Transverse colon (tissue), 4 donors: ENCODE measurements around the gene PLPP7. TPM values are rescaled to one million over a fixed set of nuclear protein-coding genes. Genes with fewer than 3 reads are reported as not detected.
"Not testable (repeated sequence)": the region's sequence is repeated elsewhere in the genome, so short reads cannot be mapped to it uniquely, and the experiment has no call there.

ENCODE experiments used
- DNase-seq: peaks from one replicate; pipeline ENCODE4 v3.0.0-alpha.2; 2019
- H3K27ac ChIP-seq, 4 donors: fragments of 200-600 bp; sonication (generic); 2 replicates each; pipeline ENCODE4 v1.5.1; 2016 to 2018; ENCODE audit warnings: inconsistent platforms in 4 of 4
- H3K27me3 ChIP-seq: fragments of 200-600 bp; sonication (generic); 2 replicates; pipeline ENCODE4 v1.5.1; 2017; ENCODE audit warnings: inconsistent platforms
- H3K36me3 ChIP-seq, 4 donors: fragments of 200-600 bp; sonication (generic); 2 replicates each; pipeline ENCODE4 v1.5.1; 2017 to 2019; ENCODE audit warnings: inconsistent platforms in 4 of 4
- H3K4me1 ChIP-seq, 4 donors: fragments of 200-600 bp; sonication (generic); 2 replicates each; pipeline ENCODE4 v1.5.1; 2017 to 2020; ENCODE audit warnings: inconsistent platforms in 4 of 4
- H3K4me3 ChIP-seq, 4 donors: fragments of 200-600 bp; sonication (generic); 1 replicate in 1 of 4; 2 replicates in 3 of 4; pipeline versions ENCODE4 v1.5.1 to v1.6.1; 2017 to 2019; ENCODE audit warnings: inconsistent platforms in 4 of 4
- H3K9me3 ChIP-seq, 2 donors: fragments of 200-600 bp; sonication (generic); 2 replicates each; pipeline ENCODE4 v1.5.1; 2017 to 2019; ENCODE audit warnings: inconsistent platforms in 2 of 2
- CTCF ChIP-seq, 5 experiments: fragments of 200-600 bp in 3 of 5; fragments of 450-650 bp in 2 of 5; sonication (generic) in 3 of 5; IDR thresholded peaks; 1 replicate in 2 of 5; 2 replicates in 3 of 5; pipeline ENCODE4 v1.5.1; 2016 to 2017; ENCODE audit warnings: antibody characterized with exemption in 5 of 5, inconsistent platforms in 3 of 5, mild to moderate bottlenecking in 2 of 5, moderate library complexity in 1 of 5
- EP300 ChIP-seq: sonication (generic); formaldehyde crosslinking; IDR thresholded peaks from one replicate; pipeline ENCODE4 v1.6.1; 2017; ENCODE audit warnings: antibody characterized with exemption, low read depth
- POLR2A ChIP-seq: fragments of 450-650 bp; IDR thresholded peaks from one replicate; pipeline ENCODE4 v1.6.1; 2016; ENCODE audit warnings: antibody characterized with exemption, mild to moderate bottlenecking, moderate library complexity
- POLR2AphosphoS5 ChIP-seq, 3 donors: sonication (generic); formaldehyde crosslinking; IDR thresholded peaks; one replicate each; pipeline ENCODE4 v1.6.1; 2016; ENCODE audit warnings: antibody characterized with exemption in 3 of 3
- WGBS, 2 donors: methylation state at CpG; one replicate each; pipeline ENCODE4 v1.1.5; 2018; ENCODE audit warnings: low coverage in 1 of 2; 5-methylcytosine and 5-hydroxymethylcytosine counted together
- in situ Hi-C, 4 donors: fragments of 200-750 bp; cut with MboI; loops; one replicate each; pipeline versions ENCODE4 v1.15.0 to v1.15.1; 2017; ENCODE audit warnings: low sequenced_read_pairs in 3 of 4, low pct_ligation_motif_present in 1 of 4, low pct_unique_long_range_greater_than_20kb in 1 of 4
- intact Hi-C: fragments of 100-400 bp; cut with DNase I; formaldehyde crosslinking; loops from one replicate; pipeline ENCODE4 v1.15.1; 2023; ENCODE audit warnings: low total_unique reads
- total RNA-seq, 4 donors: library from RNA; depleted of rRNA; stranded (reverse); fragments of >200 nt; gene quantifications; one replicate each; pipeline ENCODE4 v1.1.0, GENCODE V29; 2016

The PLPP7 gene
- total RNA-seq, 4 donors from 2014 or later = 3.0 to 10.3 (median 4.1) TPM

GRCh38 chr9:131263701-131264100 is 25.8 kb upstream of the PLPP7 start:
- Histone ChIP-seq H3K4me1 (peaks cover 0 to 12% (median 0%) of the 10 kb centered on the region in 4 donors), H3K27ac (no peak overlapping the region), H3K4me3 (no peak overlapping the region), H3K36me3 (no peaks in the 10 kb centered on the region), H3K9me3 (no peaks in the 10 kb centered on the region), H3K27me3 (no peaks in the 10 kb centered on the region)
- intact Hi-C loops = no loop called here
- TF ChIP-seq POLR2A = no peak
- no peak for TF ChIP-seq CTCF (IDR thresholded peaks at IDR 0.05)
- in situ Hi-C loops = no loop called here
- DNase-seq = no peak
- WGBS, 2 donors = 90 to 100% methylated on average over 2 to 6 of the region's 6 CpGs

- TF ChIP-seq EP300 (no peak), POLR2A (no peak), POLR2AphosphoS5 (IDR thresholded peaks at IDR 0.05) (no peak), CTCF (IDR thresholded peaks at IDR 0.05) (no peak)
- in situ Hi-C loops (no loop called here), intact Hi-C loops (no loop called here)
- H3K27ac ChIP-seq = no peak overlapping the region
- no peaks in the 10 kb centered on the region for H3K9me3 ChIP-seq
- no peak for DNase-seq
- no peak overlapping the region for H3K4me3 ChIP-seq
- WGBS, 2 donors = 66% methylated on average over 11 of the region's 11 CpGs; no CpG with 5 or more reads in 1 of the 2 donors
- H3K4me1 ChIP-seq = peaks cover 0 to 12% (median 0%) of the 10 kb centered on the region in 4 donors
- H3K27me3 ChIP-seq = no peaks in the 10 kb centered on the region
- no peaks in the 10 kb centered on the region for H3K36me3 ChIP-seq
These were observed 25.3 kb upstream of the PLPP7 start for GRCh38 chr9:131264231-131264630.

- no peaks in the 10 kb centered on the region for H3K27me3 ChIP-seq
- no peak overlapping the region for H3K4me3 ChIP-seq
- TF ChIP-seq EP300 (no peak), CTCF (IDR thresholded peaks at IDR 0.05) (no peak), POLR2A (no peak), POLR2AphosphoS5 (IDR thresholded peaks at IDR 0.05) (no peak)
- no peak for DNase-seq
- no peaks in the 10 kb centered on the region for H3K36me3 ChIP-seq
- H3K27ac ChIP-seq = peak overlapping the region in 3 of 4 donors; percentile 1 to 37 (median 3)
- no peaks in the 10 kb centered on the region for H3K9me3 ChIP-seq
- intact Hi-C loops (no loop called here), in situ Hi-C loops (no loop called here)
- peaks cover 0 to 22% (median 3%) of the 10 kb centered on the region in 4 donors for H3K4me1 ChIP-seq
- WGBS, 2 donors = 64 to 65% methylated on average over 10 to 26 of the region's 26 CpGs
These were observed 23.0 kb upstream of the PLPP7 start for GRCh38 chr9:131266266-131267229.

GRCh38 chr9:131270171-131271015 is 19.1 kb upstream of the PLPP7 start:
- H3K4me3 ChIP-seq = no peak overlapping the region
- H3K27ac ChIP-seq = peak overlapping the region; percentile 70 to 84 (median 80)
- no peaks in the 10 kb centered on the region for H3K36me3 ChIP-seq
- in situ Hi-C loops = no loop called here
- peak; percentile 67 for DNase-seq
- H3K4me1 ChIP-seq = peaks cover 0 to 24% (median 3%) of the 10 kb centered on the region in 4 donors
- no peak for TF ChIP-seq POLR2AphosphoS5 (IDR thresholded peaks at IDR 0.05)
- TF ChIP-seq POLR2A = peak; percentile 35
- intact Hi-C loops = no loop called here
- H3K27me3 ChIP-seq = peaks cover 11% of the 10 kb centered on the region
- no peaks in the 10 kb centered on the region for H3K9me3 ChIP-seq
- WGBS, 2 donors = 60 to 70% methylated on average over 6 to 20 of the region's 20 CpGs

GRCh38 chr9:131271016-131271273 is 18.6 kb upstream of the PLPP7 start:
- Histone ChIP-seq H3K27me3 (peaks cover 17% of the 10 kb centered on the region), H3K4me1 (peaks cover 0 to 23% (median 3%) of the 10 kb centered on the region in 4 donors), H3K27ac (peak overlapping the region; percentile 70 to 84 (median 80))
- H3K36me3 ChIP-seq, in situ Hi-C loops, DNase-seq, intact Hi-C loops, H3K4me3 ChIP-seq, H3K9me3 ChIP-seq: not testable (repeated sequence)
- 62% methylated on average over 1 of the region's 1 CpG; no CpG with 5 or more reads in 1 of the 2 donors for WGBS, 2 donors
